Activated CD8-positive, alpha-beta T cell treated with anti-CD3 and anti-CD28 coated beads, Interleukin-2, amount 10 ng/mL, durations not matched to agents 7 days and 5 days (primary cell): Measurements from ENCODE around the gene LMBR1. TPM values are rescaled to one million over a fixed set of nuclear protein-coding genes. Genes with fewer than 3 reads are reported as not detected.
"Not testable (repeated sequence)": the region's sequence is repeated elsewhere in the genome, so short reads cannot be mapped to it uniquely, and the experiment has no call there.

Experiments
- ATAC-seq: fragments of 150-1000 bp; cut with Tn5 transposase; one replicate; pipeline ENCODE4 v1.10.0; 2021; ENCODE audit warnings: moderate library complexity
- CTCF ChIA-PET: fragments of 350-600 bp; sonication (Branson Sonifier 250); formaldehyde crosslinking; loops from one replicate; lab custom pipeline; 2021; ENCODE audit warnings: antibody characterized with exemption; lab: Charles Lee
- POLR2A ChIA-PET: fragments of 350-600 bp; sonication (Branson Sonifier 250); formaldehyde crosslinking; loops from one replicate; lab custom pipeline; 2021; ENCODE audit warnings: antibody characterized with exemption; lab: Charles Lee
- DNase-seq: peaks from one replicate; pipeline ENCODE4 v3.0.0-alpha.2; 2020
- H3K27ac Mint-ChIP-seq: one replicate; pipeline ENCODE4 v1.8.0; 2021; ENCODE audit warnings: mild to moderate bottlenecking, mixed read lengths
- H3K27me3 Mint-ChIP-seq: one replicate; pipeline ENCODE4 v1.8.0; 2021; ENCODE audit warnings: low read depth, mixed read lengths
- H3K36me3 Mint-ChIP-seq: one replicate; pipeline ENCODE4 v1.8.0; 2021; ENCODE audit warnings: low read depth, mixed read lengths
- H3K4me1 Mint-ChIP-seq: one replicate; pipeline ENCODE4 v1.8.0; 2021; ENCODE audit warnings: low read depth, mixed read lengths
- H3K4me3 Mint-ChIP-seq: one replicate; pipeline ENCODE4 v1.8.0; 2021; ENCODE audit warnings: mild to moderate bottlenecking, mixed read lengths
- H3K9me3 Mint-ChIP-seq: one replicate; pipeline ENCODE4 v1.8.0; 2022; ENCODE audit warnings: mixed read lengths; ENCODE audit not compliant: insufficient read depth
- total RNA-seq, 2 experiments: library from RNA; stranded (reverse); gene quantifications; one replicate each; pipeline ENCODE4 v1.2.3, GENCODE V29; 2021

LMBR1 gene
- total RNA-seq = 10 to 100 TPM; 49.7 to 51.2 TPM

GRCh38 chr7:156892821-156893706 lies at the start of gene LMBR1:
Gene LMBR1 (minus strand): TSS chr7:156893183. CDS start chr7:156892993, 190 bp downstream.
- DNase-seq (peak; percentile 95), ATAC-seq (peak; percentile 90)
- H3K27me3 Mint-ChIP-seq = no peaks in the 10 kb centered on the region
- H3K36me3 Mint-ChIP-seq = peaks cover 13% of the 10 kb centered on the region
- H3K4me3 Mint-ChIP-seq = peak within 1 kb of the TSS; percentile 89
- H3K27ac Mint-ChIP-seq = peak within 1 kb of the TSS; percentile 94
- H3K9me3 Mint-ChIP-seq = no peaks in the 10 kb centered on the region
- peaks cover 53% of the 10 kb centered on the region for H3K4me1 Mint-ChIP-seq
- POLR2A ChIA-PET = interaction anchor here (0.6 to 1.6 kb wide), 9 partner anchors 10 to 1926 kb away, joined by 3 to 21 read pairs (median 4); partner anchors contain the start of genes NOM1 and RBM33
- CTCF ChIA-PET = interaction anchor here (0.6 to 2.2 kb wide), 7 partner anchors 10 to 63 kb away, joined by 3 to 18 read pairs (median 3); partner anchors contain the start of gene NOM1

GRCh38 chr7:156942708-156943090 lies 49.7 kb upstream of the LMBR1 start:
- Mint-ChIP-seq H3K36me3 (peaks cover 12% of the 10 kb centered on the region), H3K9me3 (no peaks in the 10 kb centered on the region), H3K4me3 (no peak overlapping the region), H3K4me1 (peaks cover 10% of the 10 kb centered on the region), H3K27ac (no peak overlapping the region), H3K27me3 (peaks cover 35% of the 10 kb centered on the region)
- ATAC-seq (peak; percentile 21), DNase-seq (no peak)
- ChIA-PET CTCF (interaction anchor here (1.1 kb wide), 1 partner anchor 36 kb away, joined by 3 read pairs; no protein-coding TSS in a partner anchor), POLR2A (interaction anchor here (0.7 to 1.2 kb wide), 2 partner anchors 16 to 26 kb away, joined by 3 read pairs; no protein-coding TSS in a partner anchor)

GRCh38 chr7:156941393-156942182 lies 48.6 kb upstream of the LMBR1 start:
- Mint-ChIP-seq H3K9me3 (no peaks in the 10 kb centered on the region), H3K4me1 (peaks cover 10% of the 10 kb centered on the region), H3K27ac (no peak overlapping the region), H3K36me3 (peaks cover 12% of the 10 kb centered on the region), H3K4me3 (no peak overlapping the region), H3K27me3 (peaks cover 25% of the 10 kb centered on the region)
- ATAC-seq = no peak
- ChIA-PET POLR2A (no interaction called here), CTCF (no interaction called here)
- DNase-seq = no peak

GRCh38 chr7:156940421-156941122 lies 47.6 kb upstream of the LMBR1 start:
- H3K36me3 Mint-ChIP-seq = peaks cover 12% of the 10 kb centered on the region
- H3K4me3 Mint-ChIP-seq = no peak overlapping the region
- H3K27me3 Mint-ChIP-seq = peaks cover 22% of the 10 kb centered on the region

GRCh38 chr7:156936766-156937165 lies 43.8 kb upstream of the LMBR1 start:
- POLR2A ChIA-PET, H3K27ac Mint-ChIP-seq, ATAC-seq, H3K4me1 Mint-ChIP-seq, DNase-seq, H3K4me3 Mint-ChIP-seq, CTCF ChIA-PET, H3K9me3 Mint-ChIP-seq, H3K36me3 Mint-ChIP-seq, H3K27me3 Mint-ChIP-seq: not testable (repeated sequence)

More at GRCh38 chr7:156940421-156941122, 47.6 kb upstream of the LMBR1 start:
- Mint-ChIP-seq H3K4me1 (peaks cover 10% of the 10 kb centered on the region), H3K9me3 (no peaks in the 10 kb centered on the region), H3K27ac (no peak overlapping the region)
- ATAC-seq = no peak
- ChIA-PET CTCF (no interaction called here), POLR2A (interaction anchor here (0.6 kb wide), 1 partner anchor 15 kb away, joined by 3 read pairs; no protein-coding TSS in a partner anchor)
- DNase-seq = no peak

GRCh38 chr7:156935250-156935649 lies 42.3 kb upstream of the LMBR1 start:
- DNase-seq = no peak
- no peaks in the 10 kb centered on the region for H3K36me3 Mint-ChIP-seq
- H3K27me3 Mint-ChIP-seq = peaks cover 20% of the 10 kb centered on the region
- CTCF ChIA-PET = interaction anchor here (1.0 kb wide), 1 partner anchor 17 kb away, joined by 3 read pairs; no protein-coding TSS in a partner anchor
- no peak overlapping the region for H3K4me3 Mint-ChIP-seq
- no peaks in the 10 kb centered on the region for H3K9me3 Mint-ChIP-seq
- POLR2A ChIA-PET = no interaction called here
- H3K4me1 Mint-ChIP-seq = peaks cover under 1% of the 10 kb centered on the region
- ATAC-seq = no peak
- H3K27ac Mint-ChIP-seq = no peak overlapping the region

GRCh38 chr7:156932006-156932405 lies 39.0 kb upstream of the LMBR1 start:
- Mint-ChIP-seq H3K9me3 (no peaks in the 10 kb centered on the region), H3K4me3 (no peak overlapping the region), H3K4me1 (peaks cover 20% of the 10 kb centered on the region), H3K36me3 (no peaks in the 10 kb centered on the region), H3K27ac (no peak overlapping the region), H3K27me3 (peaks cover 45% of the 10 kb centered on the region)
- POLR2A ChIA-PET = no interaction called here
- CTCF ChIA-PET = no interaction called here
- DNase-seq (no peak), ATAC-seq (no peak)

GRCh38 chr7:156929789-156930539 lies 37.0 kb upstream of the LMBR1 start:
- no peak for DNase-seq
- no peak overlapping the region for H3K4me3 Mint-ChIP-seq
- ChIA-PET CTCF (no interaction called here), POLR2A (interaction anchor here (0.6 to 0.8 kb wide), 2 partner anchors 19 to 31 kb away, joined by 3 read pairs; partner anchors contain the start of gene NOM1)
- H3K27me3 Mint-ChIP-seq = peaks cover 55% of the 10 kb centered on the region
- H3K36me3 Mint-ChIP-seq = no peaks in the 10 kb centered on the region
- ATAC-seq = no peak
- H3K4me1 Mint-ChIP-seq = peaks cover 20% of the 10 kb centered on the region
- no peak overlapping the region for H3K27ac Mint-ChIP-seq
- no peaks in the 10 kb centered on the region for H3K9me3 Mint-ChIP-seq

- no peak overlapping the region for H3K4me3 Mint-ChIP-seq
- H3K36me3 Mint-ChIP-seq = no peaks in the 10 kb centered on the region
- ATAC-seq = no peak
- no peak overlapping the region for H3K27ac Mint-ChIP-seq
- ChIA-PET POLR2A (no interaction called here), CTCF (no interaction called here)
- no peaks in the 10 kb centered on the region for H3K9me3 Mint-ChIP-seq
- peaks cover 64% of the 10 kb centered on the region for H3K27me3 Mint-ChIP-seq
- H3K4me1 Mint-ChIP-seq = peaks cover 31% of the 10 kb centered on the region
- DNase-seq = no peak
These were observed 35.4 kb upstream of the LMBR1 start for GRCh38 chr7:156928406-156928747.

- DNase-seq = no peak
- Mint-ChIP-seq H3K4me3 (no peak overlapping the region), H3K9me3 (no peaks in the 10 kb centered on the region), H3K27me3 (peaks cover 65% of the 10 kb centered on the region), H3K27ac (no peak overlapping the region), H3K36me3 (peaks cover 2% of the 10 kb centered on the region), H3K4me1 (peaks cover 34% of the 10 kb centered on the region)
- no peak for ATAC-seq
- ChIA-PET CTCF (interaction anchor here (2.7 kb wide), 1 partner anchor 22 kb away, joined by 11 read pairs; the partner anchor contains the start of gene NOM1), POLR2A (no interaction called here)
These were observed 34.8 kb upstream of the LMBR1 start for GRCh38 chr7:156927571-156928405.
